HG02623 (cell line): ENCODE results near the gene JPH2.

Experiments
- ATAC-seq: cut with Tn5 transposase; IDR thresholded peaks from one replicate; pipeline ENCODE4 v1.9.1; 2021; ENCODE audit warnings: moderate library complexity; ENCODE audit not compliant: unreplicated experiment

Gene JPH2

DNA sequence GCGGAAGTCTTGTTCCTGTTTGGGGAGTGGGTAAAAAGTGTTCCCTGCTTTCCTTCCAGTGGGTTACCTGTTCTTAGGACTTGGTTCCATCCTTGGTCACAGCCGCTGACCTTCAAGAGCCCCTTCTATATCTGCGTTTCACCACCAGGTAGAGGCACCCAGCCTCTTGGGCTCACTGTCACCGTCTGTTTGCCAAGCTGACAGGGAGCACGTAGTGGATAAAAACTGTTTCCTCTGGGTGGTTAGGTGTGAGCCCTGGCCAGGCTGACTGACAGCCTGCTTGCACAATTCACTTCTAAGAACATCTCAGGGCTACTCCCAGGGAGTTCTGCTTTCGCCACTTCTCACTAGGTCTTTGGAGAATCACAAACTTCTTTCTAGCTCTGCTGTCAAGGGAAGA, 1.8 kb upstream of the JPH2 start:
- no peak for ATAC-seq

DNA sequence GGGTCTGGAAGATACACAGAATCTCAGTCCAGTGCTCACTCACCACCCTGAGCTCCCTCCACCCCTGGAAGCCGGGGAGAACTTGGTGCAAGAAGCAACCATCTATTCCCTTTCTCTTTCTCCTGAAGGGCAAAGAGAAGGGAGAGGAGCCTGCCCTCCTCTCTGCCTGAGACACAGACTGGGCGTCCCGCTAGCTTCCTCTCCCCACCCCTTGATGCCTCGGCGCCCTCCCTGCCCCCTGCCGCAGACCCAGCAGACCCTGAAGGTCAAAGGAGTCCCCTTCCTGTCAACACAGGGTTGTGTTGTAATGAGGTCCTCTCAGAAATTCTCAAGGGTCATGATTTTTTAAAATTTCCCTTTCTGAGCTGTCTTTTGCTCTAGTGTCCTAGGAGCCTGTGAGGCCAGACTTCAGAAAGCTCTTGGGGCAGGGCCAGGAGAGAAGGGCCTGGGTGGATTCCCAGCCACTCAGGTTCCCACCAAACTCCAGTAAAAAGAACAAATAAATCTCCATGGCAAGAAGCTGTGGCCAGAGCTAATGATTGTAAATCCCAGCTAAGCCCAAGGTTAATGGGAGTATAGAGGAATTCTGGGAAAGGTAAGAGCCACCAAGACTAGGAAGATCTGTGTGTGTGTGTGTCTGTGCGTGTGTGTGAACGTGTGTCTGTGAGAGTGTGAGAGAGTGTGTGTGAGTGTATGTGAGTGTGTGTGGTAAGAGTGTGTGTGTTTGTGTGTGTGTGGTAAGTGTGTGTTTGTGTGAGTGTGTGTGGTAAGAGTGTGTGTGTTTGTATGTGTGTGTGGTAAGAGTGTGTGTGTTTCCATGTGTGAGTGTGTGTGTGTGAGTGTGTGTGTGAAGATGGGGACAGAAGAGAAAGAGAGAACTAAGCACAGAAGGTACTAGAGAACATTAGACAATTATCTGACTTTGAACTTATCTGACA, 1.1 kb upstream of the JPH2 start:
- no peak for ATAC-seq

DNA sequence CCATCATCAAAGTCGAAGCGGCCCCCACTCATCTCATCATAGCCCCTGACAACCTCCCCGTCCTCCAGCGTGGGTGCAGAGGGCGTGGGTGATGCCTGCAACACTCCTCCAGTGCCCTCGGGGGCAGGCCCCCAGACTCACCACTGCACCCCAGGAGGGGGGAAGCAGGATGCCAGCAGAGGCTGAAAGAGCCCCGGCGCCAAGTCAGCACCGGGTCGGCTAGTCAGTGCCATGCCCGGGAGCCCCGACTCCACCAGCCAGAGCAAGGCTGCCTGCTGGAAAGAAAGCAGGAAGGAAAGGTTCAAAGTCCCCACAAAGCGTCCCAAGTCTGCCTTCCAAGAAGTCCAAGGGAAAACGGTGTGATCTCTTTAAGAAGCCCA, 324 bp downstream of the JPH2 start:
- no peak for ATAC-seq

DNA sequence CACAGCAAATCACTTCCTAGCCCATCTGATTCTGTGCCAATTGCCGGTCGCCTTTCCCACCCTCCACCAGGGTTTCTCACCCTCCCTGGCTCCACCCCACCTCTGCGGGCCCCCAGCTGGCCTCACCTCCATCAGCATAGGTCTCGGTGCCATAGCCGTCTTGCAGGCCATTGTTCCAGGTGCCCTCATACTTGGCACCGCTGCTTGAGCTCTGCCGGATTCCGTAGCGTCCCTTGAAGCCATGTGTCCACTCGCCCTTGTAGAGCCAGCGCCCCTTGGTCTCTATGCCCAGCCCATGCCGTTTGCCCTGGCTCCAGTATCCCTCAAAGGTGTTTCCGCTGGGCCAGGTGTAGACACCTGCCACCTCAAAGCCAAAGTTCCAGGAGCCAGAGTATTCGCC, 787 bp downstream of the JPH2 start:
- ATAC-seq = no peak

DNA sequence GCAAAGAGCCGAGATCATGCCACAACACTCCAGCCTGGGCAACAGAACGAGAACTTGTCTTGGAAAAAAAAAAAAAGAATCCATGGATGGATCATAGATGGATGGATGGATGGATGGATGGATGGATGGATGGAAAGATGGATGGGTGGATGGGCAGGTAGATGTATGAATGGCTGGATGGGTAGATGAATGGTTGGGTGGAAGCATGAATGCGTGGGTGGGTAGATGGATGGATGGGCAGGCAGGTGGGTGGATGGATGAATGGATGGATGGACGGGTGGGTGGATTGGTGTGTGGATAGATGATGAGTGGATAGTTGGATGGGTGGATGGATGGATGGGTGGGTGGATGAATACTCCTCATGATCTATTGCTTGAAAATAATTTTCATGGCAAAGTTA, 1.4 kb downstream of the JPH2 start:
- no peak for ATAC-seq

DNA sequence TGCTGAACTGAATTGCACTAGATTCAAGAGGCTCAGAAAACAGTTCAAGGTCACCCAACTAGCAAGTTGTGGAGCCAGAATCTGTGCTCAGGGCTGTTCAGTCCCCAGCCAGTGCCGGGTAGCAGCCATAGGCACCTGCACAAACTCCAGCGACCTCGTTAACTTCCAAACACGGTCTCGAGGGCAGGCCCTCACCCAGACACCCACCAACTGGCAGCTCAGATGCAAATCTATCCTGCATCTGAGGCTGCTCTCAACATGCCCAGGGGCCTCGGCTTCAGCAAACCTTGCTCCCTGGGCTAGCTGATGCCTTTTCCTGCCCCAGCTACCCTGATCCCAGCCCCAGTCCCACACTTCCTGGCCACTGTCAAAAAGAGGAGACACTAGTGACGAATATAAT, 3.7 kb downstream of the JPH2 start:
- no peak for ATAC-seq

DNA sequence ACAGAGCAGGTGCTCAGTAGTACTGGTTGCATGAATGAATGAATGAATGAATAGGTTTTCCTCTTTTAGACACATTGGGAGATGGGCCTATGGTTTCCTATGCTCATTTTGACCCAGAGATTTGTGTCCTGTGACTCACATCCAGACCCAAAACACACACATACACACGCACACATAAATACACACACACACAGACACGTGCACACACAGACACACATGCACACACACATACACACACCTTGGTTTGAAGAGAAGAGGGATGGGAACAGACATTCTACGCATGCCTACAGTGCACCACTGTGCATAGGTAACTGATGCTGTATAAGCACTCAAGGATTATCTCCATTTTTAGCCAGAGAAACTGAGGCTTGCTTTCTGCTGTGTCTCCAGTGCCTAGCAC, 4.1 kb downstream of the JPH2 start:
- no peak for ATAC-seq

DNA sequence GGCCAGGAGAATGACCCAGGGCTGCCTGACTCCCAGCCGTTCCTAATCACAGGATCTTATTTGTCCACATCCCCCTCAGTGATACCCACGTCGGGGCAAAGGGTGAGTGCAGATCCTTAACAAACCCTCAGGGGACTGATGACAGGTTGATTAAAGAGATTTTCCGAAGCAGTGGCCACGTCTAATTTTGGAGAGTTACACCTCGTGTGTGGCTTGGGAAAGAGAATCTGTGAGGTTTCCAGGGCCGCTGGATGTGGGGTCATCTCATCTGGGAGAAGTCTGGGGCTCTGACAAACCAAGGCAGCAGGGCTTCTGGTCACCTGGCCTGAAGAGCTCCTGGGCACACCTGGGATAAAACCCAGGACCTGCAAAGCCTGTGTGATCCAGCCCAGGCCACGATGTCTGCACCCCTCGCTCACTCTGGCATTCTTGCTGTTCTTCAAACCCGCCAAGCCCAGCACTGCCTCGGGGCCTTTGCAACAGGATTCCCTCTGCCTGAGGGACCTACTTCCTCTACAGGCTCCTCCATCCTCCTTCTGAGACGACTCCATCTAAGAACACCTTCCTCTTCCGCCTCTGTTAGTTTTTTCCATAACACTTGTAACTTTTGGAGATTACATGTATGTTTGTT, 4.7 kb downstream of the JPH2 start:
- no peak for ATAC-seq

DNA sequence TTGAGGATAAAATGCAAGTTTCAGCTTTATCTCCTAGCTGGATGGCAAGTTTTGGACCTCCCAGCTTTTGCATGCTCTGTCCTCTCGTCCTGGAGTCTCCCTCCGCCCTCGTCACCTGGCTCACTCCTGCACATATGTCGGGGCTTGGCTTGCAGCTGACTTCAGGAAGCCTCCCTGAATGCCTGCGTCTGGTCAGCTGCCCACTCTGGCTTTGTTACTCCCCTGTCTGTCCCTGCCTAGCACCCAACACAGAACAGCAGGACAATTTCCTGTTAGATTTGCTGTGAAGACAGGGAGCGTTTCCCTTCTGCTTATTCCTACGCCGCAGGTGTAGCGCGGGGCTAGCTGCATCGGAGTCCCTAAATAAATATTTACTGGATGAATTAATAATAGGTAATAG, 5.4 kb downstream of the JPH2 start:
- no peak for ATAC-seq

DNA sequence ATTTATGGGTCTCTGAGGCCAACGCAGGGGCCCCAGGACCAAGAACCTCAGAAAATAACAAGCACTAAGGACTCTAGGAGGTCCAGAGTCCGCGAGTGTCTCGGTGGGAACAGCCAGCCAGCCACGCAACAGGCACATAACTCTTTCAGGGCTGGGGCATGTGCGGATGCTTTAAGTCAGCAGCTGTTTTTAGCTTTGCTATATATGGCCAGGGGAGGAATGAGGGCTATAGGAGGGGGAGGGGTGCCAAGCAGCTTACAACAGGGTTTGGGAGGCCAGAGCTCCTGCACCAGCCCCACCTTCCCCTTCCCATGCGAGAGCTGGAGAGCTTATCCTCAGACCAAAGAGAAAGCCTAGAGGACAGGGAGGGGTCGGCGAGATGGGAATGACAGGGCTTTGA, 6.2 kb downstream of the JPH2 start:
- no peak for ATAC-seq

DNA sequence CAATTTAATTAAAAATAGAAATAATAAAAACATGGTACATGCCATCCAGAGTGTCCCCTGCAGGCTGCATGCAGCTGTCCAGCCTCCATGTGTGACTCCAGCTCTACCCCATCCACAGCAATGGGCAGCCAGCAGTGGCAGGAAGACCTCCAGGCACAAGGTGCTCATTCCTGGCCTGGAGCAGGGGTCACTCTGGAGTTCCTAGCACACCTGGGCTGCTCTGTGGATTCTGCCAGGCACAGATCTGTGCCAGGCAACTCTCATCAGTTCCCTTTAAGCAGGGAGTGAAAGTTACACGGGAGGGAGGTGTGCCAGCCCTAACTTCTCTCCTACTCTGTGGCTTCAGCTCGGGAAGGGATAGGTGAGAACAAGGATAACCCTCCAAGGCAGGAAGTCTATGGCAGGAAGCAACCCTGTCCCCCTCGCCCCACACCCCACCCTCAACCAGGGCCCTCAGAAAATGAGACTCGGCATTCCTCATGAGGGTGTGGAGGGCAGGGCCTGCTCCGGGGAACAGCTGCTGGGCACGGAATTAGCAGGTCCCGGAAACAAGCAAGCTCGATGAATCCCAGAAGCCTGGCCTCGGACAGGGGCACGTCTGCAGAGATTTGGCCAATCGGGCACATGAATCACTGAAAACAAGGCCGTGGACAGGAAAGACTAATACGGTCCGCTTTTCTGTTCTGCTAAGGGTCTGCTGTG, 10.0 kb downstream of the JPH2 start:
- ATAC-seq = no peak

DNA sequence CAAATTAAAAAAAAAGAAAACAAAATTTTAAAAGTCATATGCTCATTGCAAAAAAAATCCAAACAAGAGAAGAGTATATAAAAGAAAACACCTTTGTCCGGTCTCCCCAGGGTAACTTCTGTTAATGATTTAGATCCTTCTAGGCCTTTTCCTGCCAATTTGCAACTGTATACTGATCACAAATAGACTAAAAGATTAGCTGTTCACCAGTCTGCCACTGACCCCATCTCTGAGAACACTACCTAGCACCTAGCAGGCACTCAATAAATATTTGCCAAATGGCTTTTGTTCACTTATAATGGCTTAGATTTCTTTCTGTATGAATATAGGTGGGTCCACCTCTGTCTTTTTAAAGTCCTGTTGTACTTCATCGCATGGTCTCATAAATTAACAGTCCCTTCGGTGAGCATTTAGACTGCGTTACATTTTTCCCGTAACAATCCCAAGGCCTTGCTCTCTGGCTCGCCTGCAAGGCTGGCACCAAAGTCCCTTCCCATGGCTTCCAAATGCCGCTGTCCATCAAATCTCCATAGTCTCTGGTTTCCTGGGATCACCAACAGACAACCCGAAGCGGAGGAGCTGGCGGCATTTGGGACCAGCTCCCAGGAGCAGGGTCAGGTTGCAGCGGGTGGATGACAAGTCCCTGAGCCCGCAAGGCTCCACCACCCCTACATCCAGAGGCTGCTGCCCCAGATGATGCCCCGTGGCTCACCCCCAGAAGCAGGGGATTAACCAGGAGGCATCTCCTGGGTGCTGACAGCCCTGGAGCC, 11.8 kb downstream of the JPH2 start:
- no peak for ATAC-seq

DNA sequence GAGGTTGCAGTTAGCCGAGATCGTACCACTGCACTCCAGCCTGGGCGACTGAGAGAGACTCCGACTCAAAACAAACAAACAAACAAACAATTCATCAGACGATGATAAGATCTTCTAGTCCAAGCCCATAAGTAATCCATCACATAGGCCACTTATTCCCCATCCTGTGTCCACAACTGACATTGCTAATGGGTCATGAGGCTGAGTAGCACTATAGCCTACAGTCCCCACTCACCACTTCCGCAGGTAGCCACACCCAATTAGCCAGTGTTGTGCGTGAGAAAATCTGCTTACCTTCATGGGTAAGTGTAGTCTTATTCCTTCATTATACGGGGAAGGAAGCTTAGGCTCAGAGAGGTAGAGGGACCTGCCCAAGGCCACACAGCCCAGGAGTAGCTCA, 13.1 kb downstream of the JPH2 start:
- no peak for ATAC-seq

DNA sequence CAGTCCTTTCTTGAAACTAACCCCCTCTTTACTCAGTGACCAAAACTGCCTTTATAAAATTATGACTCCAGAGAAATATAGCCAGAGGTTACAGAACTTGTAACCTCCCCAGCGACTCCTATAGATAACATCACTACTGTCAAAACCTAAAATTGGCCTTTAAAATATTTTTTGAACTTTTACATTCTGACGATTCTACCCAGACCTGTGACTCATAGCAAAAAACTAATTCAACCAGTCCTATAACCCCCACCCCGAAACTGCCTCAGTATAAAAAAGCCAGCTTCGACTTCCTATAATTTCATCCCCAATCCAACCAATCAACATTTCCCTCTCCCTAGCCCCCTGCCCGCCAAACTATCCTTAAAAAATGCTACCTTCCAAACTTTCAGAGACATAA, 13.9 kb downstream of the JPH2 start:
- no peak for ATAC-seq

DNA sequence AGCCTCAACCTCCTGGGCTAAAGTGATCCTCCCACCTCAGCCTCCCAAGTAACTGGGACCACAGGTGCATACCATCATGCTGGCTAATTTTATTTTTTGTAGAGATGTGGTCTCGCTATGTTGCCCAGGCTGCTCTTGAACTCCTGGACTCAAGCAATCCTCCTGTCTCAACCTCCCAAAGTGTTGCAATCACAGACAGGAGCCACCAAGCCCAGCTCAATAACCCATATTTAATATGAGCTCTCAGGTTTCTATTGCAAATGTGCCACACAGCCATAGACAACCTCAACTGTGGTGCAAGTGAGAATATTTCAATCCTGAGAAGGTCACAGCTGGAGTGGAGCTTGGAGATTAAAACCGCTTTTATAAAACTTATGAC, 14.4 kb downstream of the JPH2 start:
- ATAC-seq = no peak

DNA sequence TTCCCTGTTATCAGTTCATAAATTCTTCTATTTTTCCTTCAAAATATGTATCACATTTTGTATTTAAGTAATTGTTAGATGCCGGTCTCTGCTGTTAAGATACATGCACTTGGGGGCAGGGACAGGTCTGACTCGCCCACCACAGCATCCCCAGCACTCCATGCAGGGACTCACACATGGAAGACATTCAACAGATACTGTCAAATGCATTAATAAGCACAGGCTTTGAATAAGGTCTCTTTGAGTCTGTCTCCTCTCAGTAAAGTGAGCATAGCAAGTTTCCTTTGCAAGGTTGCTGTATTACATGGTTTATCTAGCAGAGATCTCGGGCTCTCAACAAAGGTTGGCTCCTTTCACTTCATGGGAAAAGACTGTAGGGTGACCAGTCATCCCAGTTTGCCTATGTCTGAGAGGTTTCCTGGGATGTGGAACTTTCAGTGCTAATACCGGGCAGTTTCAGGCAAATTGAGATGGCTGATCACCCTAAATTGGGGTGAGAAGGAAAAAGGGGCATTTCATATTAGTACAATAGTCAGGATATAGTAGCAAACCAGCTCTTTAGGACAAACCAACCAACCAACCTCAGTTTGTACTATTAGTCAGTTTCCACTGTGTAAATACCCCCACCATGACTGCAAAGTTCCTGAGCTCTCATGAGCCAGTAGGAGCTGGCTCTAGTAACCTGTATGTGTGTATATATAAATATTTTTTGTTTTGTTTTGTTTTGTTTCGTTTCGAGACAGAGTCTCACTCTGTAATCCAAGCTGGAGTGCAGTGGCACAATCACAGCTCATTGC, 15.0 kb downstream of the JPH2 start:
- ATAC-seq = no peak

DNA sequence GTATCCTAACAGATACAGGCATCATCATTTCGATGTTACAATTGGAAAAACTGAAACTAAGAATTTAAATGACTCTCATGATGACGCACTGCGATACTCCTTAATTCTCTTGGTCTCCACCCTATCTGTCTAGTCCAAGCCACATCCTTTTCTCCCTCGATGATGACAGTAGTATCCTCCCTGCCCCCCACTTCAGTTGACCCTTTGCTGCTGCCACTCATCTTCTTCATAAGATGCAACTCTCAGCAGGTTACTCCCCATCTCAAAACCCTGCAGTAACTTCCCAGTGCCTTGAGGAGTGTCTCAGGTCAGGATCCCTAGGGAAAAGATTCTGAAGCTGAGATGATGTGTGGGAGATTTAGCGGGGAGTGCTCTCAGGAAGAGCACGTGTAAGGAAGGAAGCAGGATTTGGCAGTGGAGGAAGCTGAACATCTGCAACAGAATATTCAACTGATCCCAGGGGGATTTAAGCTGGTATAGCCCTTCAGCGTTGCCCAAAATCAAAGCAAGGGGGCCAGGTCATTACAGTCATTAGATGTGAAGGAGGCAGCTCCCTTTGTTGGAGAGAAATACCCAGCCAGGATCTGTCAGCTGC, 16.1 kb downstream of the JPH2 start:
- no peak for ATAC-seq

DNA sequence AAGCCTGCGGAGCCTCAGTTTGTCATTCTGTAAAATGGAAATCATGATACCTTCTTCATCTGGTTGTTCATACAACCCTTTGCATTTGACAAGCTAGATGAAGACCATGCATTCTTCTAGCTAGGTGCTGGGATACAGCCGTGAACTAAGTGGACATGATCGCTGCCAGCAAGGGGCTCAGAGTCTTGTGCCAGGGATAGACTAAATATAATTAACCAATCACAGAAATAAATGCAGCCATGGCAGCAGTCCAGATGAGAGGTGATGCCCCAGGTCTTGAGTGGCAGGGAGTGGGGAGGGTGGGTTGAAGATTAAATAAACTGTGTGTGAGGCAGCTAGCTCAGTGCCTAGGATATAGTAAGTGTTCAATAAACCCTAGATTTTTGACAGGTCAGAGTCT, 19.3 kb downstream of the JPH2 start:
- ATAC-seq = no peak

DNA sequence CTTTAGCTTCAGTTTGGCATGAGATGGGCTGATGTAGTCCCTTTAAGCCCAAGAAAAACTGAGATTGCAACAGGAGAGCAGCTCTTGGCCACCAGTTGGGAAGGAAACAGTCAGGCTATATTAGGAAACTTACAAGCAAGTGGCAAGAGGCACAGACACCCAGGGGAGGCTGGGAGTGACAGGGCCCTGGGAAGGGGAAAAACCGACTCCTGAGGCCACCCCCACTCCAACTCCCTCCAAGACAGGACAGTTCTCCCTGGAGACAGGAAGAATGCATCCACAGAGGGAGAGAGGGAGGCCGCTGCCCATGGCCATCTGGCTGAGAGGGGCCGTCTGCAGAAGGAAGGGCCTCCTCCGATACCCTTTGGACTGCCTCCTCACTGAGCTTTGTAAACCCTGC, 20.5 kb downstream of the JPH2 start:
- no peak for ATAC-seq

DNA sequence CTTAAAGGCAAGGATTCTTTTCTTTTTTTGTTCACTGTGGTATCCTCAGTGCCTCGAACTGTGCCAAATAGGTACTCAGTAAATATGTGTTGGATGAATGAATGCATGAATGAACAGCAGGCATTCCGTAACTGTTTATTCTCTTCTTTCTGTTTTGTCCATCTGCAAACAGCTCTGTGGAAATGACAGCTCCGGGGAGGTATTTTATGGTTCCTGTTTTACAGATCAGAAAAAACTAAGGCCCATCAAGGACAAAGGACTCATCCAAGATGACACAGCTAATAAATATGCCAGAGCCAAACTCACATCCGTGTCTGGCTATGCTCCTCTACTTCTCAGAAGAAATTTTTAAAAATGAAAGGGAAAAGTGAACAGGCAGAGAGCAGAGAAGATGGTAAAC, 21.0 kb downstream of the JPH2 start:
- ATAC-seq = no peak
